ENCODE results near the gene MRPL55. TPM values are rescaled to one million over a fixed set of nuclear protein-coding genes. Genes with fewer than 3 reads are reported as not detected.

The MRPL55 gene
- total RNA-seq, 3 donors from 2014 or later, result 82.3 to 93.0 (median 89.5) TPM

- peaks cover 8% of the 10 kb centered on the region for H3K9me3 Mint-ChIP-seq
- H3K36me3 Mint-ChIP-seq (ENCODE audit: insufficient read depth), result peaks cover 42% of the 10 kb centered on the region
- H3K4me1 Mint-ChIP-seq (ENCODE audit: low read depth), result peaks cover 46% of the 10 kb centered on the region
- no peak for DNase-seq
- H3K27me3 Mint-ChIP-seq (ENCODE audit: low read depth), result no peaks in the 10 kb centered on the region
- no peak overlapping the region for H3K4me3 Mint-ChIP-seq
- no peak for ATAC-seq
These were observed 13.9 kb downstream of the MRPL55 start for GRCh38 chr1:228095161-228095560.

- no peaks in the 10 kb centered on the region for H3K27me3 Mint-ChIP-seq (ENCODE audit: low read depth)
- peaks cover 39% of the 10 kb centered on the region for H3K36me3 Mint-ChIP-seq (ENCODE audit: insufficient read depth)
- ATAC-seq (no peak), DNase-seq (no peak)
- peaks cover 8% of the 10 kb centered on the region for H3K9me3 Mint-ChIP-seq
- H3K4me1 Mint-ChIP-seq (ENCODE audit: low read depth), result peaks cover 52% of the 10 kb centered on the region
- no peak overlapping the region for H3K4me3 Mint-ChIP-seq
These were observed 14.6 kb downstream of the MRPL55 start for GRCh38 chr1:228094432-228095016.

- no peak for ATAC-seq
- Mint-ChIP-seq H3K36me3 (ENCODE audit: insufficient read depth) (peaks cover 40% of the 10 kb centered on the region), H3K4me1 (ENCODE audit: low read depth) (peaks cover 65% of the 10 kb centered on the region), H3K4me3 (no peak overlapping the region), H3K9me3 (peaks cover 8% of the 10 kb centered on the region), H3K27me3 (ENCODE audit: low read depth) (no peaks in the 10 kb centered on the region)
- no peak for DNase-seq
These were observed 15.8 kb downstream of the MRPL55 start for GRCh38 chr1:228093050-228093906.

- Mint-ChIP-seq H3K27me3 (ENCODE audit: low read depth) (no peaks in the 10 kb centered on the region), H3K36me3 (ENCODE audit: insufficient read depth) (peaks cover 42% of the 10 kb centered on the region), H3K4me3 (no peak overlapping the region), H3K4me1 (ENCODE audit: low read depth) (peaks cover 72% of the 10 kb centered on the region), H3K9me3 (peaks cover 8% of the 10 kb centered on the region)
- no peak for ATAC-seq
- no peak for DNase-seq
These were observed 16.6 kb downstream of the MRPL55 start for GRCh38 chr1:228092342-228093049.

GRCh38 chr1:228091084-228091483 lies 18.0 kb downstream of the MRPL55 start:
- DNase-seq (no peak), ATAC-seq (no peak)
- H3K4me1 Mint-ChIP-seq (ENCODE audit: low read depth), result peaks cover 82% of the 10 kb centered on the region
- no peak overlapping the region for H3K4me3 Mint-ChIP-seq
- H3K36me3 Mint-ChIP-seq (ENCODE audit: insufficient read depth), result peaks cover 42% of the 10 kb centered on the region
- peaks cover 8% of the 10 kb centered on the region for H3K9me3 Mint-ChIP-seq
- no peaks in the 10 kb centered on the region for H3K27me3 Mint-ChIP-seq (ENCODE audit: low read depth)

- DNase-seq, result peak; percentile 3
- H3K9me3 Mint-ChIP-seq, result peaks cover 8% of the 10 kb centered on the region
- H3K4me1 Mint-ChIP-seq (ENCODE audit: low read depth), result peaks cover 82% of the 10 kb centered on the region
- peak in 1 of 2 donors; percentile 3 for ATAC-seq
- H3K4me3 Mint-ChIP-seq, result no peak overlapping the region
- no peaks in the 10 kb centered on the region for H3K27me3 Mint-ChIP-seq (ENCODE audit: low read depth)
- peaks cover 41% of the 10 kb centered on the region for H3K36me3 Mint-ChIP-seq (ENCODE audit: insufficient read depth)
These were observed 18.5 kb downstream of the MRPL55 start for GRCh38 chr1:228090613-228091081.

- Mint-ChIP-seq H3K4me1 (ENCODE audit: low read depth) (peaks cover 84% of the 10 kb centered on the region), H3K4me3 (peak overlapping the region; percentile 72), H3K9me3 (peaks cover 3% of the 10 kb centered on the region), H3K27me3 (ENCODE audit: low read depth) (no peaks in the 10 kb centered on the region), H3K36me3 (ENCODE audit: insufficient read depth) (peaks cover 32% of the 10 kb centered on the region)
- ATAC-seq (no peak), DNase-seq (no peak)
These were observed 19.3 kb downstream of the MRPL55 start for GRCh38 chr1:228089519-228090380.

- Mint-ChIP-seq H3K9me3 (no peaks in the 10 kb centered on the region), H3K36me3 (ENCODE audit: insufficient read depth) (peaks cover 31% of the 10 kb centered on the region), H3K27me3 (ENCODE audit: low read depth) (no peaks in the 10 kb centered on the region), H3K4me3 (peak overlapping the region; percentile 72), H3K4me1 (ENCODE audit: low read depth) (peaks cover 85% of the 10 kb centered on the region)
- ATAC-seq, result no peak
- DNase-seq, result no peak
These were observed 20.3 kb downstream of the MRPL55 start for GRCh38 chr1:228088586-228089498.

- Mint-ChIP-seq H3K4me1 (ENCODE audit: low read depth) (peaks cover 84% of the 10 kb centered on the region), H3K9me3 (no peaks in the 10 kb centered on the region), H3K27me3 (ENCODE audit: low read depth) (no peaks in the 10 kb centered on the region), H3K36me3 (ENCODE audit: insufficient read depth) (peaks cover 37% of the 10 kb centered on the region), H3K4me3 (peak overlapping the region; percentile 72)
- no peak for DNase-seq
- peak in 1 of 2 donors; percentile 22 for ATAC-seq
These were observed 21.3 kb downstream of the MRPL55 start for GRCh38 chr1:228087771-228088251.

GRCh38 chr1:228085287-228085951 lies 23.7 kb downstream of the MRPL55 start:
- Mint-ChIP-seq H3K27me3 (ENCODE audit: low read depth) (no peaks in the 10 kb centered on the region), H3K9me3 (no peaks in the 10 kb centered on the region), H3K4me1 (ENCODE audit: low read depth) (peaks cover 65% of the 10 kb centered on the region), H3K36me3 (ENCODE audit: insufficient read depth) (peaks cover 31% of the 10 kb centered on the region), H3K4me3 (peak overlapping the region; percentile 98)
- DNase-seq (no peak), ATAC-seq (no peak)

- H3K27me3 Mint-ChIP-seq (ENCODE audit: low read depth), result no peaks in the 10 kb centered on the region
- no peak for ATAC-seq
- peaks cover 31% of the 10 kb centered on the region for H3K36me3 Mint-ChIP-seq (ENCODE audit: insufficient read depth)
- H3K4me1 Mint-ChIP-seq (ENCODE audit: low read depth), result peaks cover 59% of the 10 kb centered on the region
- H3K9me3 Mint-ChIP-seq, result no peaks in the 10 kb centered on the region
- H3K4me3 Mint-ChIP-seq, result peak overlapping the region; percentile 98
- no peak for DNase-seq
These were observed 24.3 kb downstream of the MRPL55 start for GRCh38 chr1:228084797-228085196.

GRCh38 chr1:228084325-228084724 lies 24.8 kb downstream of the MRPL55 start:
- Mint-ChIP-seq H3K4me1 (ENCODE audit: low read depth) (peaks cover 55% of the 10 kb centered on the region), H3K4me3 (peak overlapping the region; percentile 98), H3K9me3 (no peaks in the 10 kb centered on the region), H3K27me3 (ENCODE audit: low read depth) (no peaks in the 10 kb centered on the region), H3K36me3 (ENCODE audit: insufficient read depth) (peaks cover 30% of the 10 kb centered on the region)
- DNase-seq (no peak), ATAC-seq (peak in 1 of 2 donors; percentile 24)

All from activated T-cell treated with anti-CD3 and anti-CD28 coated beads, Interleukin-2, amount 50 U/mL, for 4 hours (primary cell).